SK-N-SH (cell line): ENCODE measurements around the gene AMN1. TPM values are rescaled to one million over a fixed set of nuclear protein-coding genes. Genes with fewer than 3 reads are reported as not detected.
A peak's percentile ranks its signal among the peaks of the same experiment; 100 is the strongest.
"Not testable (repeated sequence)": the region's sequence is repeated elsewhere in the genome, so short reads cannot be mapped to it uniquely, and the experiment has no call there.

Experiments used
- CTCF ChIA-PET: fragments of 300-600, 350-600 bp; formaldehyde crosslinking; extraction: SDS; loops from one replicate; lab custom pipeline; 2021; lab: Yijun Ruan, JAX
- POLR2A ChIA-PET: fragments of 350-600 bp; sonication (Branson Sonifier 250); formaldehyde crosslinking; extraction: SDS; loops from one replicate; lab custom pipeline; 2020; ENCODE audit warnings: antibody characterized with exemption, inconsistent platforms; lab: Yijun Ruan, JAX
- DNase-seq: peaks from one replicate; pipeline ENCODE4 v3.0.0; 2012
- H2AFZ ChIP-seq: fragments of 200-600 bp; sonication (generic); 2 replicates; pipeline ENCODE4 v1.8.1; 2016; ENCODE audit warnings: antibody characterized with exemption, mild to moderate bottlenecking, low read depth
- H3F3A ChIP-seq: fragments of 200-600 bp; sonication (generic); replicated peaks from 2 replicates; pipeline ENCODE3; 2016; ENCODE audit warnings: antibody characterized with exemption, mild to moderate bottlenecking; ENCODE audit not compliant: insufficient read depth
- H3K27ac ChIP-seq, 2 experiments: fragments of 200-500 bp in 1 of 2; fragments of 200-600 bp in 1 of 2; sonication (Bioruptor generic) in 1 of 2; sonication (generic), shearing (Covaris generic) in 1 of 2; 2 replicates each; pipeline versions ENCODE4 v1.5.1 to v1.6.1; 2014 to 2016; ENCODE audit warnings: low read depth in 2 of 2, inconsistent platforms in 1 of 2, low read length in 1 of 2, mild to moderate bottlenecking in 1 of 2, mixed read lengths in 1 of 2
- H3K27me3 ChIP-seq: fragments of 200-600 bp; sonication (generic), shearing (Covaris generic); 2 replicates; pipeline ENCODE4 v1.6.1; 2016; ENCODE audit warnings: mixed run types; ENCODE audit not compliant: insufficient read depth
- H3K36me3 ChIP-seq, 2 experiments: fragments of 200-500 bp in 1 of 2; fragments of 200-600 bp in 1 of 2; sonication (Bioruptor generic) in 1 of 2; sonication (generic) in 1 of 2; replicated peaks in 1 of 2; 2 replicates each; pipeline versions ENCODE3 to v1.5.1; 2014 to 2016; ENCODE audit warnings: low read length in 1 of 2, mild to moderate bottlenecking in 1 of 2; ENCODE audit not compliant: insufficient read depth in 2 of 2, control insufficient read depth in 1 of 2
- H3K4me1 ChIP-seq, 2 experiments: fragments of 200-500 bp in 1 of 2; fragments of 200-600 bp in 1 of 2; sonication (Bioruptor generic) in 1 of 2; sonication (generic), shearing (Covaris generic) in 1 of 2; 2 replicates each; pipeline versions ENCODE4 v1.5.1 to v1.6.1; 2014 to 2016; ENCODE audit warnings: low read depth in 1 of 2, low read length in 1 of 2, mixed run types in 1 of 2; ENCODE audit not compliant: insufficient read depth in 2 of 2, control insufficient read depth in 1 of 2
- H3K4me2 ChIP-seq: fragments of 200-600 bp; sonication (generic), shearing (Covaris generic); 2 replicates; pipeline ENCODE4 v1.6.1; 2017; ENCODE audit warnings: mixed run types
- H3K4me3 ChIP-seq, 2 experiments: fragments of 200-500 bp in 1 of 2; fragments of 200-600 bp in 1 of 2; sonication (Bioruptor generic) in 1 of 2; sonication (generic), shearing (Covaris generic) in 1 of 2; 2 replicates each; pipeline versions ENCODE4 v1.5.1 to v1.8.1; 2014 to 2016; ENCODE audit warnings: low read depth in 2 of 2, inconsistent platforms in 1 of 2, low read length in 1 of 2, mild to moderate bottlenecking in 1 of 2, mixed read lengths in 1 of 2, moderate library complexity in 1 of 2
- H3K79me2 ChIP-seq: fragments of 200-600 bp; sonication (generic); 2 replicates; pipeline ENCODE4 v1.8.1; 2017; ENCODE audit warnings: mild to moderate bottlenecking; ENCODE audit not compliant: insufficient read depth
- H3K9ac ChIP-seq: fragments of 200-600 bp; sonication (generic); 2 replicates; pipeline ENCODE4 v1.6.1; 2017; ENCODE audit warnings: mixed run types
- H3K9me2 ChIP-seq: fragments of 200-600 bp; sonication (generic); 2 replicates; pipeline ENCODE4 v1.6.1; 2017; ENCODE audit warnings: mixed run types
- H3K9me3 ChIP-seq: fragments of 200-600 bp; sonication (generic); 2 replicates; pipeline ENCODE4 v1.6.1; 2017; ENCODE audit warnings: mixed run types, mild to moderate bottlenecking, moderate library complexity
- H4K20me1 ChIP-seq: fragments of 200-600 bp; sonication (generic); 2 replicates; pipeline ENCODE4 v1.6.1; 2017; ENCODE audit warnings: mild to moderate bottlenecking, mixed run types; ENCODE audit not compliant: insufficient read depth
- GATA2 ChIP-seq: sonication (generic); formaldehyde crosslinking; IDR thresholded peaks from 2 replicates; pipeline ENCODE4 v1.5.0; 2020; ENCODE audit warnings: mild to moderate bottlenecking, missing genetic modification reagents
- SIN3A ChIP-seq: IDR thresholded peaks from 2 replicates; pipeline ENCODE4 v1.6.1; 2012; ENCODE audit warnings: low read depth, mild to moderate bottlenecking, low read length, moderate library complexity, borderline replicate concordance
- WGBS: methylation state at CpG from one replicate; pipeline ENCODE4 v1.1.6; 2017; ENCODE audit warnings: low lambda C conversion rate; 5-methylcytosine and 5-hydroxymethylcytosine counted together
- polyA plus RNA-seq, 3 experiments: library from polyadenylated mRNA; depleted of rRNA; stranded (reverse); fragments of >200 nt; gene quantifications; 2 replicates each; pipeline ENCODE4 v1.2.3, GENCODE V29; 2012
- TF ChIP-seq, protein P1 (sequence below): IDR thresholded peaks from 2 replicates; pipeline ENCODE4 v1.6.1; 2012; ENCODE audit warnings: mild to moderate bottlenecking, low read depth, low read length, moderate library complexity
- TF ChIP-seq, protein P2 (sequence below): fragments of 200-600 bp; sonication (generic); IDR thresholded peaks from 2 replicates; pipeline ENCODE4 v1.6.1; 2017; ENCODE audit warnings: antibody characterized with exemption, mild to moderate bottlenecking, moderate library complexity
- TF ChIP-seq, protein P3 (sequence below): fragments of 150-350 bp; IDR thresholded peaks from 2 replicates; pipeline ENCODE4 v1.6.1; 2016; ENCODE audit warnings: mild to moderate bottlenecking, low read depth, low read length

Gene AMN1
- polyA plus RNA-seq, 1 of the 3 experiments (the other 2 are of a cell fraction) = 8.6 TPM

DNA sequence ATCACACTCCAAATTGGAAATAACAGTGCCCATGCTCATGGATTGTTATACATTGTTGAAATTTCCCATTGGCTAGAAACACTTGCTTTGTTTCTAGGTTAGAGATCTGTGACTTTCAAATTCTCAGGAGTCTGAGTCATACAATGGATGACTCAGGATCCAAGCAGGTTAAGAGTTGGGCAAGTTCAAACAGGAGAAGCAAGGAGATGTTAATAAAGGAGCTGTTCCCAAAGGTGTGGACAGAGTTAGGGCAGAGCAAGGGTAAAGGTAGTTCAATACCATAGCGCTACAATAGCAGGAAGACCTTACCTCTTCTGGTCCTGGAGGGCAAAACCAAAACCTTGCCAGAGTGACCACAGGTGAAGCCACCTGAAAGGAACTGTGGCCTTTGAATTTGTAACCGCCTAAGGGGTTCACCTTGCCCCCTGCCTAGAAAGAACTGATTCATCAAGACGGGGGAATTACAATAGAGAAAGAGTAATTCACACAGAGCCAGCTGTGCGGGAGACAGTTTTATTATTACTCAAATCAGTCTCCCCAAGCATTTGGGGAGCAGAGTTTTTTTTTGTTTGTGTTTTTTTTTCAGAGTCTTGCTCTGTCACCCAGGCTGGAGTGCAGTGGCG is 4.2 kb upstream of the AMN1 start (continued):
- TF ChIP-seq, protein P1, sequence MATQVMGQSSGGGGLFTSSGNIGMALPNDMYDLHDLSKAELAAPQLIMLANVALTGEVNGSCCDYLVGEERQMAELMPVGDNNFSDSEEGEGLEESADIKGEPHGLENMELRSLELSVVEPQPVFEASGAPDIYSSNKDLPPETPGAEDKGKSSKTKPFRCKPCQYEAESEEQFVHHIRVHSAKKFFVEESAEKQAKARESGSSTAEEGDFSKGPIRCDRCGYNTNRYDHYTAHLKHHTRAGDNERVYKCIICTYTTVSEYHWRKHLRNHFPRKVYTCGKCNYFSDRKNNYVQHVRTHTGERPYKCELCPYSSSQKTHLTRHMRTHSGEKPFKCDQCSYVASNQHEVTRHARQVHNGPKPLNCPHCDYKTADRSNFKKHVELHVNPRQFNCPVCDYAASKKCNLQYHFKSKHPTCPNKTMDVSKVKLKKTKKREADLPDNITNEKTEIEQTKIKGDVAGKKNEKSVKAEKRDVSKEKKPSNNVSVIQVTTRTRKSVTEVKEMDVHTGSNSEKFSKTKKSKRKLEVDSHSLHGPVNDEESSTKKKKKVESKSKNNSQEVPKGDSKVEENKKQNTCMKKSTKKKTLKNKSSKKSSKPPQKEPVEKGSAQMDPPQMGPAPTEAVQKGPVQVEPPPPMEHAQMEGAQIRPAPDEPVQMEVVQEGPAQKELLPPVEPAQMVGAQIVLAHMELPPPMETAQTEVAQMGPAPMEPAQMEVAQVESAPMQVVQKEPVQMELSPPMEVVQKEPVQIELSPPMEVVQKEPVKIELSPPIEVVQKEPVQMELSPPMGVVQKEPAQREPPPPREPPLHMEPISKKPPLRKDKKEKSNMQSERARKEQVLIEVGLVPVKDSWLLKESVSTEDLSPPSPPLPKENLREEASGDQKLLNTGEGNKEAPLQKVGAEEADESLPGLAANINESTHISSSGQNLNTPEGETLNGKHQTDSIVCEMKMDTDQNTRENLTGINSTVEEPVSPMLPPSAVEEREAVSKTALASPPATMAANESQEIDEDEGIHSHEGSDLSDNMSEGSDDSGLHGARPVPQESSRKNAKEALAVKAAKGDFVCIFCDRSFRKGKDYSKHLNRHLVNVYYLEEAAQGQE = no peak
- TF ChIP-seq, protein P2, sequence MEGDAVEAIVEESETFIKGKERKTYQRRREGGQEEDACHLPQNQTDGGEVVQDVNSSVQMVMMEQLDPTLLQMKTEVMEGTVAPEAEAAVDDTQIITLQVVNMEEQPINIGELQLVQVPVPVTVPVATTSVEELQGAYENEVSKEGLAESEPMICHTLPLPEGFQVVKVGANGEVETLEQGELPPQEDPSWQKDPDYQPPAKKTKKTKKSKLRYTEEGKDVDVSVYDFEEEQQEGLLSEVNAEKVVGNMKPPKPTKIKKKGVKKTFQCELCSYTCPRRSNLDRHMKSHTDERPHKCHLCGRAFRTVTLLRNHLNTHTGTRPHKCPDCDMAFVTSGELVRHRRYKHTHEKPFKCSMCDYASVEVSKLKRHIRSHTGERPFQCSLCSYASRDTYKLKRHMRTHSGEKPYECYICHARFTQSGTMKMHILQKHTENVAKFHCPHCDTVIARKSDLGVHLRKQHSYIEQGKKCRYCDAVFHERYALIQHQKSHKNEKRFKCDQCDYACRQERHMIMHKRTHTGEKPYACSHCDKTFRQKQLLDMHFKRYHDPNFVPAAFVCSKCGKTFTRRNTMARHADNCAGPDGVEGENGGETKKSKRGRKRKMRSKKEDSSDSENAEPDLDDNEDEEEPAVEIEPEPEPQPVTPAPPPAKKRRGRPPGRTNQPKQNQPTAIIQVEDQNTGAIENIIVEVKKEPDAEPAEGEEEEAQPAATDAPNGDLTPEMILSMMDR = no peak
- TF ChIP-seq SIN3A = no peak
- TF ChIP-seq, protein P3, sequence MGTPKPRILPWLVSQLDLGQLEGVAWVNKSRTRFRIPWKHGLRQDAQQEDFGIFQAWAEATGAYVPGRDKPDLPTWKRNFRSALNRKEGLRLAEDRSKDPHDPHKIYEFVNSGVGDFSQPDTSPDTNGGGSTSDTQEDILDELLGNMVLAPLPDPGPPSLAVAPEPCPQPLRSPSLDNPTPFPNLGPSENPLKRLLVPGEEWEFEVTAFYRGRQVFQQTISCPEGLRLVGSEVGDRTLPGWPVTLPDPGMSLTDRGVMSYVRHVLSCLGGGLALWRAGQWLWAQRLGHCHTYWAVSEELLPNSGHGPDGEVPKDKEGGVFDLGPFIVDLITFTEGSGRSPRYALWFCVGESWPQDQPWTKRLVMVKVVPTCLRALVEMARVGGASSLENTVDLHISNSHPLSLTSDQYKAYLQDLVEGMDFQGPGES = no peak

DNA sequence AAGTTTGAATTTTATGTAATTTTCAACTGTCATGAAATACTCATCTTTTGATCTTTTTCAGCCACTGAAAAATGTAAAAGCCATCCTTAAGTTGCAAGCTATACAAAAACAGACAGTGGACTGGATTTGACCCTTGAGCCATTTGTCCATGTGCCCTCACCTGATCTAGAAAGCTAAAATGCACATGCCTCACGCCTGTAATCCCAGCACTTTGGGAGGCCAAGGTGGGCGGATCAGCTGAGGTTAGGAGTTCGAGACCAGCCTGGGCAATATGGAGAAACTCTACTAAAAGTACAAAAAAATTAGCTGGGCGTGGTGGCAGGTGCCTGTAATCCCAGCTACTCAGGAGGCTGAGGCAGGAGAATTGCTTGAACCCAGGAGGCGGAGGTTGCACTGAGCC is 2.4 kb upstream of the AMN1 start:
- POLR2A ChIA-PET, CTCF ChIA-PET: not testable (repeated sequence)

DNA sequence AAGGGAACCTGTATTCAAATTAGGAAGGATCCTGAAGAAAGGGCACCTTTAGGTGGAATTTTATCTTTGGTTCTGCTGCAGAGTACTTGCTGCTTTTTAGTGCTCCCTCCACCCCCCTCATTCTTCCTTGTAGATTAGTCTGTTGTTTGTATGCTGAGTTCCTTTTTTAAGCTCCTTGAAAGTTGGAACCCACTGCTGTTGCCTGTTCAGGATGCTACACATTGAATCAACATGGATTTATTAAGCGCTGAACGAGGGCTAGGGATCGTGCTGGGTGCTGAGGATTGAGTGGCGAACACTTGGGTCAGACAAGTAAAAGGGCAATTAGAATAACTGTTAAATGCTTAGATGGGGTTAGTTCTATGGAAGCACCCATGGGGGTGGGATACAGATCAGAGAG is 884 bp upstream of the AMN1 start:
- WGBS = 95% methylated on average over 4 of the region's 4 CpGs
- Histone ChIP-seq H3K36me3 (no peaks in the 10 kb centered on the region), H2AFZ (peak overlapping the region; percentile 74), H3K79me2 (peaks cover 12% of the 10 kb centered on the region; the same call in 1 of the 2 replicates), H3K9ac (peak overlapping the region; percentile 76), H3K27ac (peak overlapping the region; percentile 88 to 95), H3K4me3 (peak overlapping the region; percentile 72 to 75), H3K4me1 (peaks cover 6 to 15% of the 10 kb centered on the region in 2 experiments; a peak in 2 of 4 replicates), H3K9me2 (no peaks in the 10 kb centered on the region), H4K20me1 (no peaks in the 10 kb centered on the region)
- ChIA-PET POLR2A (interaction anchor here (0.9 to 1.4 kb wide), 2 partner anchors 8 to 13 kb away, joined by 4 read pairs; no protein-coding TSS in a partner anchor), CTCF (interaction anchor here (0.6 to 1.1 kb wide), 2 partner anchors 13 to 842 kb away, joined by 3 read pairs; no protein-coding TSS in a partner anchor)
- TF ChIP-seq GATA2 (CRISPR knock-in tag) = no peak
- TF ChIP-seq, all 33 proteins: peak for 0
- Histone ChIP-seq H3F3A (peaks cover 38% of the 10 kb centered on the region), H3K9me3 (no peaks in the 10 kb centered on the region), H3K27me3 (no peaks in the 10 kb centered on the region), H3K4me2 (peak overlapping the region; percentile 79)
- no peak for DNase-seq

More for the DNA sequence above, 2.4 kb upstream of the AMN1 start:
- Histone ChIP-seq H3K79me2 (peaks cover 12% of the 10 kb centered on the region; the same call in 1 of the 2 replicates), H3K27ac (peak overlapping the region in 1 of 2 experiments; percentile 85; a peak in 3 of 4 replicates), H3K4me1 (peaks cover 6 to 15% of the 10 kb centered on the region in 2 experiments; a peak in 2 of 4 replicates), H3F3A (peaks cover 45% of the 10 kb centered on the region), H3K4me2 (0 out of 2 replicates have a peak overlapping the region, but pooled peaks have one; percentile 33)
- not testable (repeated sequence) for H3K36me3 ChIP-seq, DNase-seq, H3K9ac ChIP-seq, H3K9me2 ChIP-seq, H3K9me3 ChIP-seq, H3K4me3 ChIP-seq, H4K20me1 ChIP-seq, H3K27me3 ChIP-seq, H2AFZ ChIP-seq
- WGBS = 95% methylated on average over 5 of the region's 5 CpGs
